T-helper 1 cell treated with Interleukin-12 subunit alpha and Interleukin-12 subunit beta and Interleukin-4 antibody, amounts not matched to agents 30 μg/mL and 1 μg/mL, for 36 hours (primary cell): ENCODE results near the gene MYO9B.
"Not testable (repeated sequence)": the region's sequence is repeated elsewhere in the genome, so short reads cannot be mapped to it uniquely, and the experiment has no call there.

Experiments
- H3K27ac Mint-ChIP-seq: one replicate; pipeline ENCODE4 v1.8.0; 2021; ENCODE audit warnings: mild to moderate bottlenecking, mixed read lengths
- H3K27me3 Mint-ChIP-seq: one replicate; pipeline ENCODE4 v1.8.0; 2021; ENCODE audit warnings: low read depth, mixed read lengths
- H3K36me3 Mint-ChIP-seq: one replicate; pipeline ENCODE4 v1.8.0; 2021; ENCODE audit warnings: low read depth, mixed read lengths
- H3K4me1 Mint-ChIP-seq: one replicate; pipeline ENCODE4 v1.8.0; 2021; ENCODE audit warnings: low read depth, mixed read lengths
- H3K4me3 Mint-ChIP-seq: one replicate; pipeline ENCODE4 v1.8.0; 2021; ENCODE audit warnings: mild to moderate bottlenecking, moderate library complexity, mixed read lengths
- H3K9me3 Mint-ChIP-seq: one replicate; pipeline ENCODE4 v1.8.0; 2021; ENCODE audit warnings: mixed read lengths

Gene MYO9B

GRCh38 chr19:17178291-17178690, 102.7 kb downstream of the MYO9B start:
- H3K36me3 Mint-ChIP-seq: peaks cover 28% of the 10 kb centered on the region

GRCh38 chr19:17180997-17181702, 105.6 kb downstream of the MYO9B start:
- Mint-ChIP-seq H3K27me3 (no peaks in the 10 kb centered on the region), H3K4me3 (no peak overlapping the region), H3K36me3 (peaks cover 39% of the 10 kb centered on the region), H3K9me3 (no peaks in the 10 kb centered on the region), H3K4me1 (peaks cover 21% of the 10 kb centered on the region), H3K27ac (no peak overlapping the region)

More at GRCh38 chr19:17178291-17178690, 102.7 kb downstream of the MYO9B start:
- Mint-ChIP-seq H3K4me1 (peaks cover 7% of the 10 kb centered on the region), H3K27ac (no peak overlapping the region), H3K4me3 (no peak overlapping the region), H3K27me3 (no peaks in the 10 kb centered on the region), H3K9me3 (no peaks in the 10 kb centered on the region)

GRCh38 chr19:17183271-17183761, 107.7 kb downstream of the MYO9B start:
- Mint-ChIP-seq H3K36me3 (peaks cover 37% of the 10 kb centered on the region), H3K27me3 (no peaks in the 10 kb centered on the region), H3K9me3 (no peaks in the 10 kb centered on the region), H3K27ac (peak overlapping the region; percentile 98), H3K4me3 (peak overlapping the region; percentile 78), H3K4me1 (peaks cover 19% of the 10 kb centered on the region)

GRCh38 chr19:17183858-17184321, 108.3 kb downstream of the MYO9B start:
- Mint-ChIP-seq H3K27ac (peak overlapping the region; percentile 98), H3K9me3 (no peaks in the 10 kb centered on the region), H3K36me3 (peaks cover 37% of the 10 kb centered on the region), H3K27me3 (no peaks in the 10 kb centered on the region), H3K4me3 (peak overlapping the region; percentile 78), H3K4me1 (peaks cover 19% of the 10 kb centered on the region)

- peaks cover 37% of the 10 kb centered on the region for H3K36me3 Mint-ChIP-seq
- H3K4me1 Mint-ChIP-seq: peaks cover 19% of the 10 kb centered on the region
- H3K27me3 Mint-ChIP-seq: no peaks in the 10 kb centered on the region
- H3K27ac Mint-ChIP-seq: peak overlapping the region; percentile 98
- H3K4me3 Mint-ChIP-seq: peak overlapping the region; percentile 78
- H3K9me3 Mint-ChIP-seq: no peaks in the 10 kb centered on the region
These were observed 108.8 kb downstream of the MYO9B start for GRCh38 chr19:17184371-17184841.

- Mint-ChIP-seq H3K27ac (no peak overlapping the region), H3K27me3 (no peaks in the 10 kb centered on the region), H3K4me1 (peaks cover 19% of the 10 kb centered on the region), H3K4me3 (no peak overlapping the region), H3K36me3 (peaks cover 39% of the 10 kb centered on the region), H3K9me3 (no peaks in the 10 kb centered on the region)
These were observed 110.0 kb downstream of the MYO9B start for GRCh38 chr19:17185590-17185989.

- H3K4me1 Mint-ChIP-seq, H3K27me3 Mint-ChIP-seq, H3K27ac Mint-ChIP-seq, H3K9me3 Mint-ChIP-seq, H3K4me3 Mint-ChIP-seq: not testable (repeated sequence)
- peaks cover 26% of the 10 kb centered on the region for H3K36me3 Mint-ChIP-seq
These were observed 116.2 kb downstream of the MYO9B start for GRCh38 chr19:17191736-17192135.

- Mint-ChIP-seq H3K27me3 (no peaks in the 10 kb centered on the region), H3K27ac (no peak overlapping the region), H3K4me3 (no peak overlapping the region), H3K9me3 (no peaks in the 10 kb centered on the region), H3K36me3 (peaks cover 30% of the 10 kb centered on the region), H3K4me1 (peaks cover 3% of the 10 kb centered on the region)
These were observed 117.2 kb downstream of the MYO9B start for GRCh38 chr19:17192751-17193150.

- H3K27me3 Mint-ChIP-seq: no peaks in the 10 kb centered on the region
- peaks cover 37% of the 10 kb centered on the region for H3K36me3 Mint-ChIP-seq
- no peak overlapping the region for H3K4me3 Mint-ChIP-seq
- H3K9me3 Mint-ChIP-seq: no peaks in the 10 kb centered on the region
- H3K4me1 Mint-ChIP-seq: peaks cover 4% of the 10 kb centered on the region
- no peak overlapping the region for H3K27ac Mint-ChIP-seq
These were observed 119.0 kb downstream of the MYO9B start for GRCh38 chr19:17194608-17195007.

GRCh38 chr19:17195106-17195505, 119.5 kb downstream of the MYO9B start:
- Mint-ChIP-seq H3K4me1 (peaks cover 4% of the 10 kb centered on the region), H3K27me3 (no peaks in the 10 kb centered on the region), H3K36me3 (peaks cover 39% of the 10 kb centered on the region), H3K27ac (no peak overlapping the region), H3K4me3 (no peak overlapping the region), H3K9me3 (no peaks in the 10 kb centered on the region)

GRCh38 chr19:17196610-17197009, 121.0 kb downstream of the MYO9B start:
- no peaks in the 10 kb centered on the region for H3K9me3 Mint-ChIP-seq
- H3K4me3 Mint-ChIP-seq: no peak overlapping the region
- no peaks in the 10 kb centered on the region for H3K27me3 Mint-ChIP-seq
- peaks cover 4% of the 10 kb centered on the region for H3K4me1 Mint-ChIP-seq
- H3K27ac Mint-ChIP-seq: peak overlapping the region; percentile 15
- peaks cover 44% of the 10 kb centered on the region for H3K36me3 Mint-ChIP-seq

GRCh38 chr19:17197666-17198065, 122.1 kb downstream of the MYO9B start:
- H3K27ac Mint-ChIP-seq: no peak overlapping the region
- no peak overlapping the region for H3K4me3 Mint-ChIP-seq
- no peaks in the 10 kb centered on the region for H3K27me3 Mint-ChIP-seq
- H3K4me1 Mint-ChIP-seq: peaks cover 4% of the 10 kb centered on the region
- H3K9me3 Mint-ChIP-seq: no peaks in the 10 kb centered on the region
- peaks cover 52% of the 10 kb centered on the region for H3K36me3 Mint-ChIP-seq

GRCh38 chr19:17200408-17201079, 125.0 kb downstream of the MYO9B start:
- Mint-ChIP-seq H3K9me3 (no peaks in the 10 kb centered on the region), H3K4me3 (no peak overlapping the region), H3K36me3 (peaks cover 63% of the 10 kb centered on the region), H3K27me3 (no peaks in the 10 kb centered on the region), H3K27ac (no peak overlapping the region), H3K4me1 (peaks cover 4% of the 10 kb centered on the region)

- no peaks in the 10 kb centered on the region for H3K9me3 Mint-ChIP-seq
These were observed 126.7 kb downstream of the MYO9B start for GRCh38 chr19:17202249-17202648.

GRCh38 chr19:17202713-17203112, 127.1 kb downstream of the MYO9B start:
- Mint-ChIP-seq H3K27me3 (no peaks in the 10 kb centered on the region), H3K4me3 (no peak overlapping the region), H3K27ac (no peak overlapping the region), H3K4me1 (peaks cover under 1% of the 10 kb centered on the region), H3K9me3 (no peaks in the 10 kb centered on the region), H3K36me3 (peaks cover 53% of the 10 kb centered on the region)

More at GRCh38 chr19:17202249-17202648, 126.7 kb downstream of the MYO9B start:
- Mint-ChIP-seq H3K27ac (no peak overlapping the region), H3K27me3 (no peaks in the 10 kb centered on the region), H3K36me3 (peaks cover 57% of the 10 kb centered on the region), H3K4me1 (peaks cover 2% of the 10 kb centered on the region), H3K4me3 (no peak overlapping the region)
